CD1c-positive myeloid dendritic cell (primary cell): ENCODE data around the gene TOX2.

Experiments
- DNase-seq: peaks from one replicate; pipeline ENCODE4 v3.0.0-alpha.2; 2016; ENCODE audit errors: extremely low spot score

TOX2 gene

GRCh38 chr20:43975096-43975768 is 60.6 kb downstream of the TOX2 start:
- no peak for DNase-seq

GRCh38 chr20:43976547-43976946 is 61.9 kb downstream of the TOX2 start:
- DNase-seq, result peak; percentile 7

GRCh38 chr20:43977252-43977651 is 62.6 kb downstream of the TOX2 start:
- no peak for DNase-seq

- DNase-seq, result no peak
Measured at GRCh38 chr20:43977962-43978361, 63.3 kb downstream of the TOX2 start.

- DNase-seq, result no peak
Measured at GRCh38 chr20:43979576-43980105, 65.0 kb downstream of the TOX2 start.

GRCh38 chr20:43981540-43981939 is 66.9 kb downstream of the TOX2 start:
- no peak for DNase-seq

GRCh38 chr20:43982016-43982415 is 67.4 kb downstream of the TOX2 start:
- no peak for DNase-seq

- DNase-seq, result no peak
Measured at GRCh38 chr20:43982886-43983285, 68.2 kb downstream of the TOX2 start.

GRCh38 chr20:43983359-43983758 is 68.7 kb downstream of the TOX2 start:
- no peak for DNase-seq

GRCh38 chr20:43983904-43984361 is 69.3 kb downstream of the TOX2 start:
- DNase-seq, result no peak

GRCh38 chr20:43984587-43984986 is 69.9 kb downstream of the TOX2 start:
- DNase-seq, result no peak

- no peak for DNase-seq
Measured at GRCh38 chr20:43985121-43985520, 70.5 kb downstream of the TOX2 start.

GRCh38 chr20:43985608-43986316 is 71.1 kb downstream of the TOX2 start:
- DNase-seq, result no peak

- DNase-seq, result no peak
Measured at GRCh38 chr20:43987018-43987417, 72.4 kb downstream of the TOX2 start.

- no peak for DNase-seq
Measured at GRCh38 chr20:43987531-43987930, 72.9 kb downstream of the TOX2 start.

- no peak for DNase-seq
Measured at GRCh38 chr20:43988451-43988850, 73.8 kb downstream of the TOX2 start.

GRCh38 chr20:43988867-43989266 is 74.2 kb downstream of the TOX2 start:
- no peak for DNase-seq

GRCh38 chr20:43991261-43991660 is 76.6 kb downstream of the TOX2 start:
- no peak for DNase-seq

GRCh38 chr20:43991982-43992381 is 77.3 kb downstream of the TOX2 start:
- no peak for DNase-seq

GRCh38 chr20:43992885-43993284 is 78.2 kb downstream of the TOX2 start:
- DNase-seq, result no peak

- no peak for DNase-seq
Measured at GRCh38 chr20:43993560-43993959, 78.9 kb downstream of the TOX2 start.

- no peak for DNase-seq
Measured at GRCh38 chr20:43994486-43995100, 79.9 kb downstream of the TOX2 start.

GRCh38 chr20:43995645-43996044 is 81.0 kb downstream of the TOX2 start:
- DNase-seq, result no peak
